HEK293 (cell line): ENCODE measurements around the gene IFNL1.

Experiments
- BCL11A ChIP-seq: fragments of 450-650 bp; formaldehyde crosslinking; IDR thresholded peaks from 2 replicates; pipeline ENCODE4 v1.5.1; 2016; ENCODE audit warnings: low read depth, missing biosample characterization, missing genetic modification characterization
- HOXA7 ChIP-seq: sonication (generic); formaldehyde crosslinking; IDR thresholded peaks from 2 replicates; pipeline ENCODE4 v1.8.1; 2022; ENCODE audit warnings: missing genetic modification reagents, borderline replicate concordance
- KLF1 ChIP-seq: fragments of 450-650 bp; formaldehyde crosslinking; IDR thresholded peaks from 2 replicates; pipeline ENCODE4 v1.5.1; 2016; ENCODE audit warnings: missing biosample characterization, missing genetic modification characterization
- KLF8 ChIP-seq: fragments of 450-650 bp; formaldehyde crosslinking; IDR thresholded peaks from 2 replicates; pipeline ENCODE4 v1.5.1; 2016; ENCODE audit warnings: missing biosample characterization, missing genetic modification characterization
- MYNN ChIP-seq: fragments of 450-650 bp; formaldehyde crosslinking; IDR thresholded peaks from 2 replicates; pipeline ENCODE4 v1.5.1; 2016; ENCODE audit warnings: missing biosample characterization, missing genetic modification characterization, borderline replicate concordance
- PBX3 ChIP-seq: sonication (generic); formaldehyde crosslinking; IDR thresholded peaks from 2 replicates; pipeline ENCODE4 v1.8.1; 2022; ENCODE audit warnings: mild to moderate bottlenecking, moderate library complexity, missing genetic modification reagents
- PRDM1 ChIP-seq: fragments of 450-650 bp; formaldehyde crosslinking; IDR thresholded peaks from 2 replicates; pipeline ENCODE4; 2016; ENCODE audit warnings: missing biosample characterization, missing genetic modification characterization
- REST ChIP-seq: fragments of 450-650 bp; formaldehyde crosslinking; IDR thresholded peaks from 2 replicates; pipeline ENCODE4 v1.5.1; 2016; ENCODE audit warnings: missing biosample characterization, missing genetic modification characterization
- SALL2 ChIP-seq: fragments of 450-650 bp; formaldehyde crosslinking; IDR thresholded peaks from 2 replicates; pipeline ENCODE4 v1.5.0; 2017; ENCODE audit warnings: missing biosample characterization, mild to moderate bottlenecking, missing genetic modification characterization, borderline replicate concordance
- SCRT1 ChIP-seq: fragments of 450-650 bp; formaldehyde crosslinking; IDR thresholded peaks from 2 replicates; pipeline ENCODE4 v1.5.1; 2016; ENCODE audit warnings: missing biosample characterization, missing genetic modification characterization, borderline replicate concordance
- SP2 ChIP-seq: fragments of 450-650 bp; formaldehyde crosslinking; IDR thresholded peaks from 2 replicates; pipeline ENCODE4 v1.5.1; 2016; ENCODE audit warnings: missing biosample characterization, missing genetic modification characterization
- YY2 ChIP-seq: fragments of 450-650 bp; formaldehyde crosslinking; IDR thresholded peaks from 2 replicates; pipeline ENCODE4 v1.5.1; 2016; ENCODE audit warnings: missing biosample characterization, missing genetic modification characterization
- ZBTB7A ChIP-seq: fragments of 450-650 bp; formaldehyde crosslinking; IDR thresholded peaks from 2 replicates; pipeline ENCODE4 v1.5.1; 2016; ENCODE audit warnings: low read depth, missing biosample characterization, missing genetic modification characterization
- ZNF112 ChIP-seq: fragments of 450-650 bp; formaldehyde crosslinking; IDR thresholded peaks from 2 replicates; pipeline ENCODE4 v1.5.0; 2017; ENCODE audit warnings: missing biosample characterization, missing genetic modification characterization
- ZNF146 ChIP-seq: fragments of 450-650 bp; formaldehyde crosslinking; IDR thresholded peaks from 2 replicates; pipeline ENCODE4 v1.5.1; 2016; ENCODE audit warnings: missing biosample characterization, missing genetic modification characterization
- ZNF19 ChIP-seq: fragments of 450-650 bp; formaldehyde crosslinking; IDR thresholded peaks from 2 replicates; pipeline ENCODE4; 2016; ENCODE audit warnings: missing biosample characterization, missing genetic modification characterization, low read depth
- ZNF2 ChIP-seq: fragments of 450-650 bp; formaldehyde crosslinking; IDR thresholded peaks from 2 replicates; pipeline ENCODE4 v1.5.1; 2016; ENCODE audit warnings: missing biosample characterization, missing genetic modification characterization
- ZNF341 ChIP-seq: fragments of 450-650 bp; formaldehyde crosslinking; IDR thresholded peaks from 2 replicates; pipeline ENCODE4; 2016; ENCODE audit warnings: low read depth, missing biosample characterization, missing genetic modification characterization
- ZNF391 ChIP-seq: fragments of 450-650 bp; formaldehyde crosslinking; IDR thresholded peaks from 2 replicates; pipeline ENCODE4 v1.5.1; 2016; ENCODE audit warnings: low read depth, missing biosample characterization, missing genetic modification characterization, borderline replicate concordance
- ZNF423 ChIP-seq: fragments of 450-650 bp; formaldehyde crosslinking; IDR thresholded peaks from 2 replicates; pipeline ENCODE4 v1.5.1; 2016; ENCODE audit warnings: missing biosample characterization, missing genetic modification characterization
- ZNF426 ChIP-seq: fragments of 450-650 bp; formaldehyde crosslinking; IDR thresholded peaks from 2 replicates; pipeline ENCODE4 v1.5.1; 2017; ENCODE audit warnings: missing biosample characterization, missing genetic modification characterization, mild to moderate bottlenecking, inconsistent platforms, moderate library complexity
- ZNF549 ChIP-seq: fragments of 450-650 bp; IDR thresholded peaks from 2 replicates; pipeline ENCODE4 v1.5.1; 2018; ENCODE audit warnings: missing biosample characterization, missing genetic modification characterization, mild to moderate bottlenecking, inconsistent platforms, moderate library complexity
- ZNF623 ChIP-seq: fragments of 450-650 bp; formaldehyde crosslinking; IDR thresholded peaks from 2 replicates; pipeline ENCODE4 v1.5.1; 2016; ENCODE audit warnings: missing biosample characterization, missing genetic modification characterization
- ZNF624 ChIP-seq: fragments of 450-650 bp; formaldehyde crosslinking; IDR thresholded peaks from 2 replicates; pipeline ENCODE4 v1.5.1; 2017; ENCODE audit warnings: missing biosample characterization, missing genetic modification characterization
- ZNF654 ChIP-seq: fragments of 450-650 bp; formaldehyde crosslinking; IDR thresholded peaks from 2 replicates; pipeline ENCODE4 v1.5.1; 2016; ENCODE audit warnings: low read depth, missing biosample characterization, missing genetic modification characterization
- ZNF660 ChIP-seq: fragments of 450-650 bp; IDR thresholded peaks from 2 replicates; pipeline ENCODE4 v1.5.1; 2018; ENCODE audit warnings: missing biosample characterization, mild to moderate bottlenecking, missing genetic modification characterization
- ZNF747 ChIP-seq: fragments of 450-650 bp; formaldehyde crosslinking; IDR thresholded peaks from 2 replicates; pipeline ENCODE4 v1.5.1; 2016; ENCODE audit warnings: missing biosample characterization, missing genetic modification characterization
- ZNF776 ChIP-seq: fragments of 450-650 bp; formaldehyde crosslinking; IDR thresholded peaks from 2 replicates; pipeline ENCODE4 v1.5.0; 2017; ENCODE audit warnings: missing biosample characterization, missing genetic modification characterization, borderline replicate concordance
- TF ChIP-seq, protein P1 (sequence below): fragments of 450-650 bp; formaldehyde crosslinking; IDR thresholded peaks from 2 replicates; pipeline ENCODE4 v1.5.1; 2017; ENCODE audit warnings: missing biosample characterization, missing genetic modification characterization
- TF ChIP-seq, protein P2 (sequence below): fragments of 450-650 bp; formaldehyde crosslinking; IDR thresholded peaks from 2 replicates; pipeline ENCODE4 v1.5.1; 2017; ENCODE audit warnings: missing biosample characterization, missing genetic modification characterization
- TF ChIP-seq, protein P3 (sequence below): fragments of 450-650 bp; formaldehyde crosslinking; IDR thresholded peaks from 2 replicates; pipeline ENCODE4 v1.5.1; 2016; ENCODE audit warnings: missing biosample characterization, missing genetic modification characterization

IFNL1 gene

GRCh38 chr19:39319098-39319891, 23.1 kb downstream of the IFNL1 start (continued):
- TF ChIP-seq, protein P1, sequence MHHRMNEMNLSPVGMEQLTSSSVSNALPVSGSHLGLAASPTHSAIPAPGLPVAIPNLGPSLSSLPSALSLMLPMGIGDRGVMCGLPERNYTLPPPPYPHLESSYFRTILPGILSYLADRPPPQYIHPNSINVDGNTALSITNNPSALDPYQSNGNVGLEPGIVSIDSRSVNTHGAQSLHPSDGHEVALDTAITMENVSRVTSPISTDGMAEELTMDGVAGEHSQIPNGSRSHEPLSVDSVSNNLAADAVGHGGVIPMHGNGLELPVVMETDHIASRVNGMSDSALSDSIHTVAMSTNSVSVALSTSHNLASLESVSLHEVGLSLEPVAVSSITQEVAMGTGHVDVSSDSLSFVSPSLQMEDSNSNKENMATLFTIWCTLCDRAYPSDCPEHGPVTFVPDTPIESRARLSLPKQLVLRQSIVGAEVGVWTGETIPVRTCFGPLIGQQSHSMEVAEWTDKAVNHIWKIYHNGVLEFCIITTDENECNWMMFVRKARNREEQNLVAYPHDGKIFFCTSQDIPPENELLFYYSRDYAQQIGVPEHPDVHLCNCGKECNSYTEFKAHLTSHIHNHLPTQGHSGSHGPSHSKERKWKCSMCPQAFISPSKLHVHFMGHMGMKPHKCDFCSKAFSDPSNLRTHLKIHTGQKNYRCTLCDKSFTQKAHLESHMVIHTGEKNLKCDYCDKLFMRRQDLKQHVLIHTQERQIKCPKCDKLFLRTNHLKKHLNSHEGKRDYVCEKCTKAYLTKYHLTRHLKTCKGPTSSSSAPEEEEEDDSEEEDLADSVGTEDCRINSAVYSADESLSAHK = peak; percentile 92
- no peak for TF ChIP-seq ZNF623
- no peak for TF ChIP-seq ZBTB7A (tag by site-specific recombination)
- TF ChIP-seq PBX3 (CRISPR knock-in tag) = no peak
- TF ChIP-seq ZNF624 (tag by site-specific recombination) = no peak
- no peak for TF ChIP-seq ZNF146
- TF ChIP-seq, protein P2, sequence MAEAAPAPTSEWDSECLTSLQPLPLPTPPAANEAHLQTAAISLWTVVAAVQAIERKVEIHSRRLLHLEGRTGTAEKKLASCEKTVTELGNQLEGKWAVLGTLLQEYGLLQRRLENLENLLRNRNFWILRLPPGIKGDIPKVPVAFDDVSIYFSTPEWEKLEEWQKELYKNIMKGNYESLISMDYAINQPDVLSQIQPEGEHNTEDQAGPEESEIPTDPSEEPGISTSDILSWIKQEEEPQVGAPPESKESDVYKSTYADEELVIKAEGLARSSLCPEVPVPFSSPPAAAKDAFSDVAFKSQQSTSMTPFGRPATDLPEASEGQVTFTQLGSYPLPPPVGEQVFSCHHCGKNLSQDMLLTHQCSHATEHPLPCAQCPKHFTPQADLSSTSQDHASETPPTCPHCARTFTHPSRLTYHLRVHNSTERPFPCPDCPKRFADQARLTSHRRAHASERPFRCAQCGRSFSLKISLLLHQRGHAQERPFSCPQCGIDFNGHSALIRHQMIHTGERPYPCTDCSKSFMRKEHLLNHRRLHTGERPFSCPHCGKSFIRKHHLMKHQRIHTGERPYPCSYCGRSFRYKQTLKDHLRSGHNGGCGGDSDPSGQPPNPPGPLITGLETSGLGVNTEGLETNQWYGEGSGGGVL (tag by site-specific recombination) = no peak; the same call in 1 of the 2 replicates
- no peak; the same call in none of the 2 replicates for TF ChIP-seq ZNF391 (tag by site-specific recombination)
- no peak for TF ChIP-seq ZNF660 (tag by site-specific recombination)
- no peak for TF ChIP-seq REST (tag by site-specific recombination)
- TF ChIP-seq ZNF426 (tag by site-specific recombination) = no peak
- peak; percentile 91 for TF ChIP-seq ZNF2 (tag by site-specific recombination)
- TF ChIP-seq ZNF654 = no peak
- no peak for TF ChIP-seq ZNF423 (tag by site-specific recombination)
- TF ChIP-seq KLF1 (tag by site-specific recombination) = no peak; the same call in 1 of the 2 replicates
- no peak for TF ChIP-seq ZNF112 (tag by site-specific recombination)
- 0 out of 2 replicates have a peak, but pooled peaks have one; percentile 56 for TF ChIP-seq YY2
- TF ChIP-seq, protein P3, sequence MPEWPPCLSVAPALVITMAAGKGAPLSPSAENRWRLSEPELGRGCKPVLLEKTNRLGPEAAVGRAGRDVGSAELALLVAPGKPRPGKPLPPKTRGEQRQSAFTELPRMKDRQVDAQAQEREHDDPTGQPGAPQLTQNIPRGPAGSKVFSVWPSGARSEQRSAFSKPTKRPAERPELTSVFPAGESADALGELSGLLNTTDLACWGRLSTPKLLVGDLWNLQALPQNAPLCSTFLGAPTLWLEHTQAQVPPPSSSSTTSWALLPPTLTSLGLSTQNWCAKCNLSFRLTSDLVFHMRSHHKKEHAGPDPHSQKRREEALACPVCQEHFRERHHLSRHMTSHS = no peak
- TF ChIP-seq ZNF19 (tag by site-specific recombination) = no peak
- no peak for TF ChIP-seq ZNF549
- TF ChIP-seq BCL11A (tag by site-specific recombination) = no peak
- peak; percentile 81 for TF ChIP-seq SCRT1 (tag by site-specific recombination)
- TF ChIP-seq PRDM1 = no peak
- no peak for TF ChIP-seq ZNF747
- TF ChIP-seq SALL2 (tag by site-specific recombination) = no peak
- no peak for TF ChIP-seq ZNF776 (tag by site-specific recombination)
- TF ChIP-seq KLF8 (tag by site-specific recombination) = no peak
- no peak for TF ChIP-seq ZNF341 (tag by site-specific recombination)
- TF ChIP-seq HOXA7 (CRISPR knock-in tag) = no peak
- TF ChIP-seq SP2 (tag by site-specific recombination) = no peak
- 0 out of 2 replicates have a peak, but pooled peaks have one; percentile 18 for TF ChIP-seq MYNN (tag by site-specific recombination)
